COLO668 (cell line): ENCODE results near the gene LMBRD2.
"Not testable (repeated sequence)": the region's sequence is repeated elsewhere in the genome, so short reads cannot be mapped to it uniquely, and the experiment has no call there.

Experiments
- DNase-seq: peaks from one replicate; lab custom pipeline; 2025; ENCODE audit not compliant: unreplicated experiment; lab: John Stamatoyannopoulos, UW

The LMBRD2 gene

DNA sequence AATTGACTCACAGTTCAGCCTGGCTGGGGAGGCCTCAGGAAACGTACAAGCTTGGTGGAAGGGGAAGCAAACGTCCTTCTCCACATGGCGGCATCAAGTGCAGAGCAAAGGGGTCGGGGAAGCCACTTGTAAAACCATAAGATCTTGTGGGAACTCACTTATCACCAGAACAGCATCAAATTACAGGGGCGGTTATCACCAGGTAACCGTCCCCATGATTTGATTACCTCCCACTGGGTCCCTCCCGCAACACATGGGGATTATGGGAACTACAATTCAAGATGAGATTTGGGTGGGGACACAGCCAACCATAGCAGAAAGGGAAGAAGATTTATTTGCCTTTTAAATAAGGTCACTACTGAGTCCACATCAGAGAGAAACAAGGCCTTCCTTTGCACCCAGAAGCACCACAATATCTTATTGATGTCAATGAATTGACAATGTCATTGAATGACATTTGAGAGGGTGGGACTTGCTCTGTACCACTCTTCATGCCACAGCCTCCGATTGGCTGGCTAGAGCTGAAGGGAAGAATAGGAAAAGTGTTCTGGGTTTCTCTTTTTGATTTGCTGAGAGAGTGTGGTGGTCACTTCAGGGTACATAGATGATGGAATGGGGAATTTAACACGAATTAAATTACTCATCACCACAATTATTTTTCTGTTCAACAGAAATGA lies 11.3 kb upstream of the LMBRD2 start:
- no peak for DNase-seq

DNA sequence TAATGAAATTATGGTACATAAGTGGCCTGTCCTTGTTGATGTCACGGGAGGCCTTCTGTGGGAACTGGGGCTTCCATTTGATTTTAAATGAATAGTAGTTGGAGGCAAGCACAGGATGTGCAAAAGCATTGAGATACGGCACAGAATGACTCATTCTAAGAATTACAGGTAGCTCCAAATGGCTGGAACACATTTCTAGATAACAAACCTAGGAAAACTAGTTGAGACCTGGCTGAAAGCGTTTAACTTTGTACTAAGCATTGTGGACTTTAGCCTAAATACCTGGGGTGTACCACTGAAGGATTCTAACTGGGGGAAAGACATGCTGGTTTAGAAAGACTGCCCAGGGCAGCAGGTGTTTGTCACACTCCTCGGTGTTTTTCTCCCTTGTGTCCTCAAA lies 9.7 kb upstream of the LMBRD2 start:
- DNase-seq, result no peak

DNA sequence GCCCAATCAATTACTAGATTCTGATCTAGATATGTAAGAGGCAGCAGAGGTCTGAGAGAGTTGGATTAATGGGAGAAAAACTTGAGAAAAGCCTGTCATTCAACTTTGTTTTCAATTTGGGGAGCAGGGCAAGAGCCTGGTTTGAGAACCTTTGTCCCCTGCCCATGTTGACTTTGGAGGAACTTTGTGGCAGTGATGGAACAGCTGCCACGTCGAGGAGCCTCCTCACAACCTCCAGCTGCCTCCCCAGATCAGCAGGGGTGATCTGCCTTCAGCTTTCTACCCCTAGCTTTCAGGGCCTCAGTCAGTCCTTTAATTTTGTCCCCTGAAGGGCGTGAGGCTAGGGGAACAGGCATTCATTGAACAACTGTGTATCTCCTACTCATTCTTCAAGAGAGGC lies 8.9 kb upstream of the LMBRD2 start:
- no peak for DNase-seq

GRCh38 chr5:36158144-36158543 lies 6.5 kb upstream of the LMBRD2 start:
- no peak for DNase-seq

GRCh38 chr5:36156619-36157018 lies 4.9 kb upstream of the LMBRD2 start:
- no peak for DNase-seq

DNA sequence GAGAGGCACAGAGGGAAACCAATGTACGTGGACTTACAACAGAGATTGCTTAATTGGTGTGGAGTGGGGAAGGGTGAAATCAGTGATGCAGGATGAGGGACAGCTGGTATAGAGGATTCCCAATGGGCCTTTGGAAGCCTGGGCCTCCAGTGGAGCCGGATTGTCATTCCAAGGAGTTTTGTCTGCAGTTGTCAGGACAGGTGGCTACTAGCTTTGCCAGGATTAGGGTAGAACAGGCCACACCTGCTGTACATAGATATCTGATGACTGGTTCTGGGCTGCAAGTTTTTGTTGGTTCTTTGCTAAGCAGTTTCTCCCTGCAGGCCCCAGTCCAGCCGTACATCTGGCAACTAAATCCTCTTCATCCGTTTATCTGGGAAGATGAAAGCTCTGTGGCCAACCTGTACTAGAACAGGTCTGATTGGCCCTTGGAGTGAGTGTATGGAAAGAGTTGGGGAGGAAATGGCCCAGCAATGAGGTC lies 4.5 kb upstream of the LMBRD2 start:
- DNase-seq, result no peak

- no peak for DNase-seq
Observed at GRCh38 chr5:36155291-36155690, 3.6 kb upstream of the LMBRD2 start.

DNA sequence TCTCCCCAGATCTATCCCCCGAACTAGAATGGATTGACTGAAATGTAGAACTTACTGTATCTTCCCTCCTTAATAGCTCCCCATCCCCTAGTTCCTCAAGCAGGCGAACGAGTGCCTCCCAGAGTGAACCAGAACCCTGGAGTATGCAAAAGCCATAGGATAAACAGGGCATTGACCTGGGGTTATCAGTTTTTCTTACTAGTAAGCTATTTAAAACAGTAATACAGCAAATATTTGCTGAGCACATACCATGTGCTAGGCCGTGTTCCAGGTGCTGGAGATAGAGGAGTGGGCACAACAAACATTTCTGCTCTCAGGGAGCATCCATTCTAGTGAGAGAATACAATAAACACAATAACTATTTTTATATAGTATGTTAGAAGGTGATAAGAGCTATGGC lies 2.0 kb upstream of the LMBRD2 start:
- DNase-seq, result no peak

- DNase-seq, result no peak
Observed at GRCh38 chr5:36153298-36153677, 1.6 kb upstream of the LMBRD2 start.

GRCh38 chr5:36152324-36153297 lies 924 bp upstream of the LMBRD2 start:
- no peak for DNase-seq

DNA sequence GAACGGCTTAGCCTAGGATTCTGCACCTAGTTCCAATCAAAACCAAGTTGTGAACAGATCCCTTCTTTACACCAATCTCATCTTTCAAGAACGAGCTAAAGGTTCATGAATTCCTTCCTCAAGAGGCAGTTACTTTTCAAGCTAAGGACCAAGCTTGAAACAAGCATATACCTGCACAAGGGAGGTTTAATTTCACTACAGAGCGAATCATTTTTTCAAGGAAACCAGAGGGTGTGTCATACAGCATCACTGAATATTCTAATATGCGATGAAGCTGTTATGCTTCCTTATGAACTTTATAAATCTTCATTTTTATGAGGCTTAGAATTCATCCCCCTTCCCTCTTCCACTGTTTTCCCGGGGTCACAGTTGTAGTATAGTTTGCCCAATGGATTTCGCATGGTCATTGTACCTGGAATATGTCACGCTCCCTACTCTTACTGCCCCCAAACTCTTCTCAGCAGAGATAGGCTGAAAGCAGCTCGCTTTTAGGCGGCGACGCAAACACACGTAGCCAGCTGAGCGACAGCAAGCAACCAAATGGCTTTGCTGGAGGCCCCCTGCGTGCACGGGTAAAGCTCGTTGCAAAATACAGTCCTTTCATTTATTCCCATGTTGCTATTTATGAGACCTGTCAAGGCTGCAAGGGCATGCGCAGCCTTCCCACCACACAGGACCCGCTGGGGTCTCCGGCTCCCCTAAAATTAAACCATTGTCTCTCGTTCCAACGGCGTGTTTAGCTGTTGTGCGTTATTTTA lies 832 bp downstream of the LMBRD2 start:
- DNase-seq, result peak; percentile 57

DNA sequence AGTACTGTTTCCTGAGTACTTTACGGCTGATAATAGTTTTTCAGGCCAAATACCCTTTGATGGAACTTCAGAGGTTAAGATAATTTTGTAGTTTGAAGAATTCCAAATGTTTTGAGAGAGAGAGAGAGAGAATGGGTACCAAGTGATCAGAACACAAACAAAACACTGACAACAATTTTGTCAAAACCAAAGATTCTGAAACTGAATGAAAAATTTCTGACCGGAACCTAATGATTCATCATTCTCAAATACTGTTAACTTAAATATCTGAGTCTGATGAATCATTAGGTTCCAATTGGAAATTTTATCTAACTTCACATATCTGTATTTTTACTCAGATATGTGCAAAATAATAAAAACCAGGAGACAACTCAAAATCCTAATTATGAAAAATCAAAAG lies 4.0 kb downstream of the LMBRD2 start:
- no peak for DNase-seq

GRCh38 chr5:36146390-36146789 lies 5.3 kb downstream of the LMBRD2 start:
- DNase-seq, result no peak

GRCh38 chr5:36145311-36145710 lies 6.4 kb downstream of the LMBRD2 start:
- no peak for DNase-seq

GRCh38 chr5:36138900-36139683 lies 12.6 kb downstream of the LMBRD2 start:
- DNase-seq, result no peak

DNA sequence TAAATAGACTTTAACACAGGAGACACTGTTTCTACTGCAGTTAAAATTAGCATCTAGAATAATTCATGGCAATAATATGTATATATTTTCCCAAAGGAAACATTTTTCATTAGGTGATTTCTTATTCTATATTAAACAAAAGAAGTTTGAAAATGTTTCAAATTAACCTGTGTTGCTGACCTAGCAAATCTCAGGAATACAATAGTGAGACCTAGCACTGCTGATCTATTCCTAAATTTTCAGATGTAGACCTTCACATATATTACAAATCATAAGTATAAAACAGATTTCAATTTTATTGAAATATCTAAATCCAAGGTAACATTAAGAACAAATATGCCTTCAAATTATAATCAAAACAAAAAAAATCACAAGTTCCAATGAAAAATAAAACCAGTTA lies 15.1 kb downstream of the LMBRD2 start:
- no peak for DNase-seq

DNA sequence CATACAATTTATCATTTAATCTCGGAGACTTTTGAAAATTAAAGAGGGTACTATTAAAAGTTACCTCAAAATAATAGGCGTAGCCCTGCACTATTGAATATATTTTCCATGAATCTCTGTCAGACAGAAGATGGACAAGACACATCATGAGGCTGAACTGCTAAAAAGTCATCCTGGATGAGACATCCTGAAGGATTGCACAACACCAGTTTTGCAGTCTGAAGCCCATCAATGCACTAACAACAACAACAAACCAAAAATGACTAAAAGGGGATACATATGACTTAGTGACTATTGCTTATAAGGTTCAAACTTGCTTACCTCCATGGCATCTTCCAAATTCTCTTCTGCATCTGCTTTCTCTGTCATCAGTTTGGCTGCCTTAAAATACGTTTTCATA lies 15.7 kb downstream of the LMBRD2 start:
- no peak for DNase-seq

GRCh38 chr5:36133009-36133408 lies 18.7 kb downstream of the LMBRD2 start:
- DNase-seq, result not testable (repeated sequence)

GRCh38 chr5:36129666-36130065 lies 22.0 kb downstream of the LMBRD2 start:
- DNase-seq, result not testable (repeated sequence)

DNA sequence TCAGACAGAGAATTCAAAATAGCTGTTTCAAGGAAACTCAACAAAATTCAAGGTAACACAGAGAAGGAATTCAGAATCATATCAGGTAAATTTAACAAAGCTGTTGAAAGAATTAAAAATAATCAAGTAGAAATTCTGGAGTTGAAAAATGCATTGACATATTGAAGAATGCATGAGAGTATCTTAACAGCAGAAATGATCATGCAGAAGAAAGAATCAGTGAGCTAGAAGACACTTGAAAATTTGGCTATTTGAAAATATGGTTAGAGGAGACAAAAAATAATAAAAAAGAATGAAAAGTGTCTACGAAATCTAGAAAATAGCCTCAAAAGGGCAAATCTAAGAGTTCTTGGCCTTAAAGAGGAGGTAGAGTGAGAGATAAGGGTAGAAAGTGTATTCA lies 22.9 kb downstream of the LMBRD2 start:
- no peak for DNase-seq

DNA sequence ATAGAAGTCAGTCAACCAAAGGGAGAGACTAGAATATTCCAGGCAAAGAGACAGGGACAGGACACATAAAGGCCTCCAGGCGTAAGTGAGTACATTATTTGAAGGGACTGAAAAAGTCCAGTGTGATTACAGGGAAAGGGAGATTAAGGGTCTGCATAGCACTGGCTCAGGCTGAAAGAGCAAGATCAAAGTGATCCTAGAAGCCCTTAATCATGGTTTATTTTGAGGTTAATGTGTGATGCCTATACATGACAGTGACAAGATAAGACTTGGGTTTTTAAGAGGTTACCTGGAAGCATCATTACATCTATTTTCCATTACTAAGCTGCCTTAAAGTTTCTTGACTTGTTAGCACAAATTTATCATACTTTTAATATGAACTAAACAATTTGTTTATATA lies 25.8 kb downstream of the LMBRD2 start:
- no peak for DNase-seq
